LNCaP clone FGC (cell line): ENCODE results near the gene STRIP1.
"Not testable (repeated sequence)": the region's sequence is repeated elsewhere in the genome, so short reads cannot be mapped to it uniquely, and the experiment has no call there.

ENCODE experiments used
- DNase-seq: peaks from one replicate; pipeline ENCODE4 v3.0.0-alpha.2; 2011; ENCODE audit warnings: low read depth
- H3K4me3 ChIP-seq: 2 replicates; pipeline ENCODE4 v1.5.1; 2011; ENCODE audit warnings: mild to moderate bottlenecking, low read depth, low read length, control low read depth
- CTCF ChIP-seq: IDR thresholded peaks from 2 replicates; pipeline ENCODE4 v1.5.1; 2012; ENCODE audit warnings: mild to moderate bottlenecking; ENCODE audit not compliant: control insufficient read depth, insufficient read depth; ENCODE audit errors: extremely low read depth

STRIP1 gene

DNA sequence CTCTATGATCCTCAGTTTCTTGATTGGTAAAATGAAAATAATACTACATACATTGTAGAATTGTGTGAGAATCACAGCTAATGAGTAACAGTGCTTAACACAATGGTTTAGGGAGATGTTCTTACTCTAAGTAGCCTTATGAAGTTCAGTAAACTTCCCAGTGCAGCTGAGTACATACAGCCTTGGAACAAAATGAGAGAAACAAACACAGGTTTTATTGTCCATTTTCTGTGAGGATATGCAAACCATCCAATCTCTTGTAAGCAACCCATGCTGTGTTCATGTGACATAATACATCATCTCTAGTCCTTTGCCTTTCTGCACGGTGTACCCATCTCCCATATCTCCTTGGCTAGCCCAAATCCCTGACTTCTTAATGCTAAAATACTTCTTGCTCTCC is 14.7 kb upstream of the STRIP1 start:
- DNase-seq: peak; percentile 96
- no peak for TF ChIP-seq CTCF
- H3K4me3 ChIP-seq: no peak overlapping the region

GRCh38 chr1:110021285-110021684 is 13.1 kb upstream of the STRIP1 start:
- DNase-seq: no peak
- TF ChIP-seq CTCF: no peak
- H3K4me3 ChIP-seq: no peak overlapping the region

DNA sequence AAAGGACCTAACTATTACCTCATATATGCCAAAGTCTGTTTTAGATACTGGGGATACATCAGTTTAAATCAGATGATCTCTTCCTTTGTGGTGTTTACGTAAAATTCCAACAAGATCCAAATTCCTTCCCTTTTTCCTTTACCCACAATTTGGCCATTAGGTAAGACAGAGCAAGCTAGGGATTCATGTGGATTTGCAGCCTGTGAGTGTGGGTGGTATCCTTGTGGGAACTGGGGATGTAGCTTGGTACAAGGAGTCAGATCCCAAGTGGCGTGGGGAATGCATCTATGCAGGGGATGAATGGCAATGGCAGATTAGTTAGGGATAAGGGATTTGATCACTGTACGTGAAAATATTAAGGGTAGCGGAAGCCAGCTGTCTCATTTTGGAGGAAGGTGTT is 9.8 kb upstream of the STRIP1 start:
- no peak for TF ChIP-seq CTCF
- DNase-seq: no peak
- H3K4me3 ChIP-seq: no peak overlapping the region

- not testable (repeated sequence) for H3K4me3 ChIP-seq, DNase-seq
Observed at GRCh38 chr1:110030687-110031086, 3.7 kb upstream of the STRIP1 start.

DNA sequence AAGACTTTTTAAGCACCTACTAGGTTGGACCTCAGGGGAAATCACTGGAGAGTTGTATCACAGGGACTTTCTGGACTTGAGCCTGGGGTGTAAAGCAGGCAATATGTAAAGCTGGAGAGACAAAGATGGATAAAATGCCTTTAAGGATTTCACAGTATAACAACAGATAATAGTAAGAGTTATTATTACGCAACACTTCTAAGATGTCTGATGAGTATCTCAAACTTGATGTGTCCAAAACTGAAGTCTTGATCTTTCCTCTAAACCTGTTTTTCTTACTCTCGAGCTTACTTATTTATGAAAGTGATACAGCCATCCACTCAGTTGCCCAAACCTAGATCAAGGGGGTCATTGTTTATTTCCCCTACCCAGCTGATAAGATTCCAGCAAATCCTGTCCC is 2.1 kb upstream of the STRIP1 start:
- no peak overlapping the region for H3K4me3 ChIP-seq
- no peak for DNase-seq
- TF ChIP-seq CTCF: no peak

DNA sequence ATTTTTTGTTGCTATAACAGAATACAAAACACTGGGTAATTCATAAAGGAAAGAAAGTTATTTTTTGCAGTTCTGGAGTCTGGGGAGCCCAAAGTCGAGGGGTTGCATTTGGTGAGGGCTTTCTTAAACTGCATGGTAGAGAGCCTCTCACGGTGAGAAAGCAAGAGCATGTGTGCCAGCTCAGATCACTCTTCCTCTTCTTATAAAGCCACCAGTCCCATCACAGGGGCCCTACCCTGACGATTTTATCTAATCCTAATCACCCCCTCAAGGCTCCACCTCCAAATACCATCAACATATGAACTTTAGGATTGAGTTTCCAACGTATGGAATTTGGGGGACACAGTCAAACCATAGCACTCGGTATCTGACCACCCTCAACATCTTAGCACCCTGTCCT is 1.0 kb upstream of the STRIP1 start:
- TF ChIP-seq CTCF: no peak
- no peak for DNase-seq

GRCh38 chr1:110034040-110034450 is 379 bp upstream of the STRIP1 start:
- no peak for DNase-seq
- peak overlapping the region; percentile 91 for H3K4me3 ChIP-seq
- no peak for TF ChIP-seq CTCF

More for the DNA sequence above, 1.0 kb upstream of the STRIP1 start:
- no peak overlapping the region for H3K4me3 ChIP-seq

- TF ChIP-seq CTCF: no peak
- DNase-seq: no peak
- peak overlapping the region; percentile 91 for H3K4me3 ChIP-seq
Observed at GRCh38 chr1:110035236-110035752, 870 bp downstream of the STRIP1 start.
